ENCODE results near the gene WNT9A.
"Not testable (repeated sequence)": the region's sequence is repeated elsewhere in the genome, so short reads cannot be mapped to it uniquely, and the experiment has no call there.

The WNT9A gene

GRCh38 chr1:227885135-227885647 lies 62.5 kb downstream of the WNT9A start:
- H3K4me1 ChIP-seq (ENCODE audit: control insufficient read depth, insufficient read depth, low read length) = peaks cover 10% of the 10 kb centered on the region
- H3K9ac ChIP-seq (ENCODE audit: low read length) = no peak overlapping the region
- no peak overlapping the region for H3K4me3 ChIP-seq (ENCODE audit: low read length)
- H3K27me3 ChIP-seq (ENCODE audit: control insufficient read depth, insufficient read depth, low read length) = no peaks in the 10 kb centered on the region
- H3K27ac ChIP-seq (ENCODE audit: low read depth, low read length) = no peak overlapping the region
- no peaks in the 10 kb centered on the region for H3K36me3 ChIP-seq (ENCODE audit: control insufficient read depth, insufficient read depth, low read length)

GRCh38 chr1:227884370-227885134 lies 63.2 kb downstream of the WNT9A start:
- Histone ChIP-seq H3K36me3 (ENCODE audit: control insufficient read depth, insufficient read depth, low read length) (no peaks in the 10 kb centered on the region), H3K4me1 (ENCODE audit: control insufficient read depth, insufficient read depth, low read length) (peaks cover 10% of the 10 kb centered on the region), H3K4me3 (ENCODE audit: low read length) (no peak overlapping the region), H3K27ac (ENCODE audit: low read depth, low read length) (no peak overlapping the region), H3K9ac (ENCODE audit: low read length) (no peak overlapping the region), H3K27me3 (ENCODE audit: control insufficient read depth, insufficient read depth, low read length) (no peaks in the 10 kb centered on the region)

GRCh38 chr1:227883641-227884301 lies 64.0 kb downstream of the WNT9A start:
- no peak overlapping the region for H3K27ac ChIP-seq (ENCODE audit: low read depth, low read length)
- no peak overlapping the region for H3K9ac ChIP-seq (ENCODE audit: low read length)
- no peak overlapping the region for H3K4me3 ChIP-seq (ENCODE audit: low read length)
- H3K4me1 ChIP-seq (ENCODE audit: control insufficient read depth, insufficient read depth, low read length) = peaks cover 10% of the 10 kb centered on the region
- H3K36me3 ChIP-seq (ENCODE audit: control insufficient read depth, insufficient read depth, low read length) = no peaks in the 10 kb centered on the region
- H3K27me3 ChIP-seq (ENCODE audit: control insufficient read depth, insufficient read depth, low read length) = no peaks in the 10 kb centered on the region

- H3K9ac ChIP-seq (ENCODE audit: low read length) = no peak overlapping the region
- no peaks in the 10 kb centered on the region for H3K27me3 ChIP-seq (ENCODE audit: control insufficient read depth, insufficient read depth, low read length)
- no peaks in the 10 kb centered on the region for H3K36me3 ChIP-seq (ENCODE audit: control insufficient read depth, insufficient read depth, low read length)
- H3K4me1 ChIP-seq (ENCODE audit: control insufficient read depth, insufficient read depth, low read length) = peaks cover 10% of the 10 kb centered on the region
- no peak overlapping the region for H3K27ac ChIP-seq (ENCODE audit: low read depth, low read length)
- no peak overlapping the region for H3K4me3 ChIP-seq (ENCODE audit: low read length)
Measured at GRCh38 chr1:227883073-227883520, 64.6 kb downstream of the WNT9A start.

- no peak overlapping the region for H3K9ac ChIP-seq (ENCODE audit: low read length)
Measured at GRCh38 chr1:227880342-227880924, 67.3 kb downstream of the WNT9A start.

DNA sequence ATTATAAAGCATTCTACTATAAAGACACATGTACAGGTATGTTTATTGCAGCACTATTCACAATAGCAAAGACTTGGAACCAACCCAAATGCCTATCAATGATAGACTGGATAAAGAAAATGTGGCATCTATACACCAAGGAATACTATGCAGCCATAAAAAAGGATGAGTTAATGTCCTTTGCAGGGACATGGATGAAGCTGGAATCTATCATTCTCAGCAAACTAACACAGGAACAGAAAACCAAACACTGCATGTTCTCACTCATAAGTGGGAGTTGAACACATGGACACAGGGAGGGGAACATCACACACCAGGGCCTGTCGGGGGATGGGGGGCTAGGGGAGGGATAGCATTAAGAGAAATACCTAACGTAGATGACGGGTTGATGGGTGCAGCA lies 69.9 kb downstream of the WNT9A start:
- H3K4me3 ChIP-seq (ENCODE audit: low read length); H3K27ac ChIP-seq (ENCODE audit: low read depth, low read length); H3K36me3 ChIP-seq (ENCODE audit: control insufficient read depth, insufficient read depth, low read length); H3K4me1 ChIP-seq (ENCODE audit: control insufficient read depth, insufficient read depth, low read length); H3K27me3 ChIP-seq (ENCODE audit: control insufficient read depth, insufficient read depth, low read length); H3K9ac ChIP-seq (ENCODE audit: low read length): not testable (repeated sequence)

More at GRCh38 chr1:227880342-227880924, 67.3 kb downstream of the WNT9A start:
- Histone ChIP-seq H3K27ac (ENCODE audit: low read depth, low read length) (no peak overlapping the region), H3K27me3 (ENCODE audit: control insufficient read depth, insufficient read depth, low read length) (no peaks in the 10 kb centered on the region), H3K36me3 (ENCODE audit: control insufficient read depth, insufficient read depth, low read length) (no peaks in the 10 kb centered on the region), H3K4me1 (ENCODE audit: control insufficient read depth, insufficient read depth, low read length) (peaks cover under 1% of the 10 kb centered on the region), H3K4me3 (ENCODE audit: low read length) (no peak overlapping the region)

DNA sequence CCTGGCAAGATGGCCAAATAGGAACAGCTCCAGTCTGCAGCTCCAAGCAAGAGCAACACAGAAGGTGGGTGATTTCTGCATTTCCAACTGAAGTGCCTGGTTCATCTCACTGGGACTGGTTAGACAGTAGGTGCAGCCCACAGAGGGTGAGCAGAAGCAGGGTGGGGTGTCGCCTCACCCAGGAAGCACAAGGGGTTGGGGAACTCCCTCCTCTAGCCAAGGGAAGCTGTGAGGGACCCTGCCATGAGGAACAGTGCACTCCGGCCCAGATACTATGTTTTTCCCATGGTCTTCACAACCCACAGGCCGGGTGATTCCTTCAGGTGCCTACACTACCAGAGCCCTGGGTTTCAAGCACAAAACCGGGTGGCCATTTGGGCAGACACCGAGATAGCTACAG lies 75.8 kb downstream of the WNT9A start:
- H3K9ac ChIP-seq (ENCODE audit: low read length); H3K36me3 ChIP-seq (ENCODE audit: control insufficient read depth, insufficient read depth, low read length); H3K4me1 ChIP-seq (ENCODE audit: control insufficient read depth, insufficient read depth, low read length); H3K4me3 ChIP-seq (ENCODE audit: low read length); H3K27me3 ChIP-seq (ENCODE audit: control insufficient read depth, insufficient read depth, low read length); H3K27ac ChIP-seq (ENCODE audit: low read depth, low read length): not testable (repeated sequence)

- Histone ChIP-seq H3K27me3 (ENCODE audit: control insufficient read depth, insufficient read depth, low read length) (no peaks in the 10 kb centered on the region), H3K36me3 (ENCODE audit: control insufficient read depth, insufficient read depth, low read length) (no peaks in the 10 kb centered on the region), H3K9ac (ENCODE audit: low read length) (no peak overlapping the region), H3K4me1 (ENCODE audit: control insufficient read depth, insufficient read depth, low read length) (no peaks in the 10 kb centered on the region), H3K4me3 (ENCODE audit: low read length) (no peak overlapping the region), H3K27ac (ENCODE audit: low read depth, low read length) (no peak overlapping the region)
Measured at GRCh38 chr1:227870366-227870765, 77.4 kb downstream of the WNT9A start.

GRCh38 chr1:227869851-227870305 lies 77.9 kb downstream of the WNT9A start:
- H3K36me3 ChIP-seq (ENCODE audit: control insufficient read depth, insufficient read depth, low read length) = no peaks in the 10 kb centered on the region
- H3K4me1 ChIP-seq (ENCODE audit: control insufficient read depth, insufficient read depth, low read length) = no peaks in the 10 kb centered on the region
- no peak overlapping the region for H3K27ac ChIP-seq (ENCODE audit: low read depth, low read length)

GRCh38 chr1:227869279-227869842 lies 78.4 kb downstream of the WNT9A start:
- H3K9ac ChIP-seq (ENCODE audit: low read length) = no peak overlapping the region
- H3K4me1 ChIP-seq (ENCODE audit: control insufficient read depth, insufficient read depth, low read length) = no peaks in the 10 kb centered on the region

More at GRCh38 chr1:227869851-227870305, 77.9 kb downstream of the WNT9A start:
- H3K9ac ChIP-seq (ENCODE audit: low read length) = no peak overlapping the region
- H3K4me3 ChIP-seq (ENCODE audit: low read length) = no peak overlapping the region
- H3K27me3 ChIP-seq (ENCODE audit: control insufficient read depth, insufficient read depth, low read length) = no peaks in the 10 kb centered on the region

More at GRCh38 chr1:227869279-227869842, 78.4 kb downstream of the WNT9A start:
- Histone ChIP-seq H3K4me3 (ENCODE audit: low read length) (no peak overlapping the region), H3K27ac (ENCODE audit: low read depth, low read length) (no peak overlapping the region), H3K36me3 (ENCODE audit: control insufficient read depth, insufficient read depth, low read length) (no peaks in the 10 kb centered on the region), H3K27me3 (ENCODE audit: control insufficient read depth, insufficient read depth, low read length) (no peaks in the 10 kb centered on the region)

Measured in rectal smooth muscle tissue (tissue), 1 donor.